ENCODE measurements around the gene BBS2.

BBS2 gene

GRCh38 chr16:56475201-56475600, 44.6 kb downstream of the BBS2 start:
- no peak for DNase-seq

GRCh38 chr16:56470666-56471065, 49.2 kb downstream of the BBS2 start:
- DNase-seq, result no peak

- DNase-seq, result no peak
Measured at GRCh38 chr16:56470232-56470631, 49.6 kb downstream of the BBS2 start.

- DNase-seq, result no peak
Measured at GRCh38 chr16:56469748-56470147, 50.1 kb downstream of the BBS2 start.

GRCh38 chr16:56468800-56469199, 51.0 kb downstream of the BBS2 start:
- no peak for DNase-seq

- DNase-seq, result no peak
Measured at GRCh38 chr16:56466344-56466743, 53.5 kb downstream of the BBS2 start.

- no peak for DNase-seq
Measured at GRCh38 chr16:56463153-56463552, 56.7 kb downstream of the BBS2 start.

- DNase-seq, result no peak
Measured at GRCh38 chr16:56462064-56462796, 57.6 kb downstream of the BBS2 start.

GRCh38 chr16:56460101-56460500, 59.7 kb downstream of the BBS2 start:
- DNase-seq, result no peak

- DNase-seq, result no peak
Measured at GRCh38 chr16:56457927-56458470, 61.8 kb downstream of the BBS2 start.

- peak; percentile 14 for DNase-seq
Measured at GRCh38 chr16:56451753-56452689, 67.8 kb downstream of the BBS2 start.

GRCh38 chr16:56450986-56451752, 68.7 kb downstream of the BBS2 start, which contains the start of the genes NUDT21 and OGFOD1:
TSS of gene NUDT21 (minus strand) at chr16:56451332. CDS start at chr16:56451202, 130 bp downstream.
TSS of gene OGFOD1 (plus strand) at chr16:56451554. CDS start at chr16:56451613, 59 bp downstream.
- DNase-seq, result peak; percentile 98

- DNase-seq, result no peak
Measured at GRCh38 chr16:56450275-56450985, 69.4 kb downstream of the BBS2 start.

- no peak for DNase-seq
Measured at GRCh38 chr16:56448005-56448404, 71.8 kb downstream of the BBS2 start.

GRCh38 chr16:56447286-56447685, 72.5 kb downstream of the BBS2 start:
- no peak for DNase-seq

GRCh38 chr16:56438038-56438437, 81.8 kb downstream of the BBS2 start:
- DNase-seq, result no peak

- no peak for DNase-seq
Measured at GRCh38 chr16:56436258-56436657, 83.6 kb downstream of the BBS2 start.

Measured in fibroblast of upper back skin (primary cell).